SK-N-DZ (cell line): Measurements from ENCODE around the gene OR10G4. TPM values are rescaled to one million over a fixed set of nuclear protein-coding genes. Genes with fewer than 3 reads are reported as not detected.
"Not testable (repeated sequence)": the region's sequence is repeated elsewhere in the genome, so short reads cannot be mapped to it uniquely, and the experiment has no call there.

Experiments used
- DNase-seq: peaks from one replicate; pipeline ENCODE4 v3.0.0-alpha.2; 2015; ENCODE audit warnings: low spot score
- polyA plus RNA-seq, 2 experiments: library from polyadenylated mRNA; depleted of rRNA; stranded (reverse); fragments of >200 nt; gene quantifications; 2 replicates each; pipeline ENCODE4 v1.2.3, GENCODE V29; 2014

The OR10G4 gene, protein sequence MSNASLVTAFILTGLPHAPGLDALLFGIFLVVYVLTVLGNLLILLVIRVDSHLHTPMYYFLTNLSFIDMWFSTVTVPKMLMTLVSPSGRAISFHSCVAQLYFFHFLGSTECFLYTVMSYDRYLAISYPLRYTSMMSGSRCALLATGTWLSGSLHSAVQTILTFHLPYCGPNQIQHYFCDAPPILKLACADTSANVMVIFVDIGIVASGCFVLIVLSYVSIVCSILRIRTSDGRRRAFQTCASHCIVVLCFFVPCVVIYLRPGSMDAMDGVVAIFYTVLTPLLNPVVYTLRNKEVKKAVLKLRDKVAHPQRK
- polyA plus RNA-seq (2014; cell fraction: cytosol; rRNA removed) = not detected in 2 replicates
- polyA plus RNA-seq (2014; cell fraction: nucleus; rRNA removed) = not detected in 2 replicates

DNA sequence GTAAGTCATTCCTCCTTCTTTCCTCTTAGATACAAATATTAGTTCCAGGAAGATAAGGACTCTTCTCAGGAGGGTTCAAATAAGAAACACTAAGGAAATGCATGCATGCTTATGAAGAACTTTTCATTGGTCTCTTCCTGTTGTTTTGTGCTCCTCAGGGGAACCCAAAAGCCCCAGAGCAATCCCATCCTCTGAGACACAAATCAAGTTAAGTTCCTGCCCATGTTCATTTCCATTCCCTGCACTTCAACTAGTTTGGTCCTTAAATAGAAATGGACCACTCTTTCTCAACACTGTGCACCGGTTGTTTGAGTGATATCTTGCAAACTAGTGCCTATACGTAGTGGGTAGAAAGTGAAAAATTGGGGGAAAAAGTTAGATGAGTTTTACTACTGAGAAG lies at the start of gene OR10G4:
Gene OR10G4, plus strand, starts transcription at position 301 of the 400 bp plus-strand sequence. CDS start 2,578 bp downstream, outside the sequence.
- DNase-seq = no peak

DNA sequence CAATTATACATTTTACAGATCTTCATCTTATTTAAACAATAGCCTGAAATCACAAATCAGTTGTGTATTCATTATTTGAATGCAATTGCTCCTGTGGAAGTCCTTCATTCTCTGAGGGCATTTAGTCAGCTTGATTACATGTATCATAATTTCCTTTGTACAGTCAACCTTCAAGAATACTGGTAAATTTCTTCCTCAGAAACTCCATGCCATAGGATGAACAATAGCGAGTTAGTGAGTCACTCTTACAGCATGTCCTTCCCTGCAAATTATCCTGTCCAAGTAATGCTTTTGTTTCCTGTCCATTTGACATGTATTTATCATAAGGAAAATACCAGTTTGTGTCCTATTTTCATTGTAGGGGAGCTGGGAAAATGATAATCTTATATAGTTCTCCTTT lies 39.0 kb upstream of the OR10G4 start:
- no peak for DNase-seq

DNA sequence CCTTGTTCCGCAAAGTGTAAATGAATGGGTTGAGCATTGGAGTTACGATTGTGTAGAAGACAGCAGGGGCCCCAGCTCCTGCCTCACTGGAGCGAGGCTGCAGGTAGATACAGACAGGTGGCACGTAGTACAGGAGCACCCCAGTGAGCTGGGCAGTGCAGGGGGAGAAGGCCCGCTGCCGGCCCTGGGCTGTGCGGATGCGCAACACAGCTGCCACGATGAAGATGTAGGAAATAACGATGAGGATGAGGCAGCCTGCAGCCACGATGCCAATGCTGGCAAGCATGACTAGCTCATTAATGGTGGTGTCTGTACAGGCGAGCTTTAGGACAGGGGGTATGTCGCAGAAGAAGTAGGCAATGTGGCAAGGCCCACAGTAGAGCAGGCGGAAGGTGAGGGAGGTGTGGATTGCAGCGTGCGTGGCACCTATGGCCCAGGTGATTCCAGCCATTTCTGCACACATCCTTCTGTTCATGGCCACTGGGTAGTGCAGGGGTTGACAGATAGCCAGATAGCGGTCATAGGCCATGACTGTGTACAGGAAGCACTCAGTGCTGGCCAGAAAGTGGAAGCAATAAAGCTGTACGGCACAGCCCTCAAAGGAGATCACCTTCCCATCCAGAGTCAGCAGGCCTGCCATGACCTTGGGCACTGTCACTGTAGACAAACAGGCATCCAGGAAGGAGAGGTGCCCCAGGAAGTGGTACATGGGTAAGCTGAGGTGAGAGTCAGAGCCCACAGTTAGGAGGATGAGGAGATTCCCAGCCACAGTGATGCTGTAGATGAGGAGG lies 35.8 kb upstream of the OR10G4 start:
- DNase-seq = no peak

DNA sequence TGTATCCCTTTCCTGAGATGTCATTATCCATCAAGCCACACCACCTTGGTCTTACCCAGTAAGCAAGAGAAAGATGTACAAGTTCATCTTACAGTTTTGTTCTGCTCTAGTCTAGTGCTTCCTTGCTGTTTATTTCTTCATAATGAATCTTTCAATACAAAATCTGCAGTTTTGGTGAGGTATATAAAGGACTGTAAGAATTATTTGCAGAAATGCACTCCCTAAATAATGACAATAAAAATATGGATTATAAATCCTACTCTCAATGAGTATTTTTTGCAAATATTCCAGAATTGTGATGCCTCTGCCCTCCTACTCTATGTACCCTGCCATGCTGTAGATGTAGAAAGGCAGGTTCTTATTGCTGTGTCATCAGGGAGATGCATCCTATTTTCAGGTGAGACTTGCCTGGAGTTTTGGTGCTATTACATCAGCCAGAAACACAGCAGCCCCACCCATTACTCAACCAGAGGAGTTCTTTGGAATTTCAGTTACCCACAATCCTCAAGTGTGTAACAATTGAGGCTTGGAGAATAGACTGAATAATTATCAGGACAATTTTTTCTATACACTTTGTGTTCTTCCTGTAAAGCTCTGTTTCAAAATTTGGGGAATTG lies 35.0 kb upstream of the OR10G4 start, which contains the start of gene OR10S1:
Gene OR10S1, minus strand, starts transcription at position 51 of the 617 bp plus-strand sequence. CDS start 117 bp downstream, outside the sequence.
- DNase-seq = no peak

DNA sequence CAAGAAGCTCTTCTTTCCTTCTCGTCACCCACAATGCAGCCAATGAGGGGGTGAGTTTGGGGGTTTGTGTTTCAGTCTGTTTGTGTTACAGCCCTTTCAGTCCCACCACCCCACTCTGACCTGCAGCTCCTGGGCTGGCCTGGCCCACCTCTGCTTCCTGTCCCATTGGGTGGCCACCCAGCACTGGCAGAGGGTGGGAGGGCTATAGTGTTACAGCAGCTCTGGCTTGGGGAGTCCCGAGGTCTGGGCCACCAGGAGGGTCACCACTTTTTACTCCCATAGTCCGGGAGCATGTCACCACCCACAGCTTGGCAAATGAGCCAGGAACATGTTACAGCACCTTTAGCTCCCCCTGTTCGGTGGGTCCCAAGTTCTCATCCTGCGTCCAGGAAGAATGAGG lies 33.5 kb upstream of the OR10G4 start:
- DNase-seq = no peak

DNA sequence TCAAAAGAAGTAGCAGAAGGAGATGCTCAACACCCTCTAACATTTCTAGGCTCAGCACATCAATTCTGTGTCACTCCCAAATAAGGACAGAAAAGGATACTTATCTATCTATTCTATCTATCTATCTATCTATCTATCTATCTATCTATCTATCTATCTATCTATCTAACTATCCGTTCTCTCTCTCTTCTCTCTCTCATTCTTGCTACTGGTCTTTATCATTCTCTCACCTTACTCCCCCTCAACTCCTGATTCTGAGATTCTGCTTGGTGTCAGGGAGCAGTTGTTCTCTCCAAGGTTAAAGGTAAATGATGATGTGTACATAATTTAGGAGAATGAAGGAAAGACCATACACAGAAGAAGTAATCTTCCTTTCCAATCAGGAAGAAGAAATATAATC lies 17.7 kb upstream of the OR10G4 start, which contains the start of gene OR10G6:
Gene OR10G6, minus strand, starts transcription at position 43 of the 400 bp plus-strand sequence. Its CDS starts 0 bp downstream, at position 43.
- no peak for DNase-seq

DNA sequence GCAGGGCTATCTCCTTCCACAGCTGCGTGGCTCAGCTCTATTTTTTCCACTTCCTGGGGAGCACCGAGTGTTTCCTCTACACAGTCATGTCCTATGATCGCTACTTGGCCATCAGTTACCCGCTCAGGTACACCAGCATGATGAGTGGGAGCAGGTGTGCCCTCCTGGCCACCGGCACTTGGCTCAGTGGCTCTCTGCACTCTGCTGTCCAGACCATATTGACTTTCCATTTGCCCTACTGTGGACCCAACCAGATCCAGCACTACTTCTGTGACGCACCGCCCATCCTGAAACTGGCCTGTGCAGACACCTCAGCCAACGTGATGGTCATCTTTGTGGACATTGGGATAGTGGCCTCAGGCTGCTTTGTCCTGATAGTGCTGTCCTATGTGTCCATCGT lies 3.0 kb downstream of the OR10G4 start:
- not testable (repeated sequence) for DNase-seq

DNA sequence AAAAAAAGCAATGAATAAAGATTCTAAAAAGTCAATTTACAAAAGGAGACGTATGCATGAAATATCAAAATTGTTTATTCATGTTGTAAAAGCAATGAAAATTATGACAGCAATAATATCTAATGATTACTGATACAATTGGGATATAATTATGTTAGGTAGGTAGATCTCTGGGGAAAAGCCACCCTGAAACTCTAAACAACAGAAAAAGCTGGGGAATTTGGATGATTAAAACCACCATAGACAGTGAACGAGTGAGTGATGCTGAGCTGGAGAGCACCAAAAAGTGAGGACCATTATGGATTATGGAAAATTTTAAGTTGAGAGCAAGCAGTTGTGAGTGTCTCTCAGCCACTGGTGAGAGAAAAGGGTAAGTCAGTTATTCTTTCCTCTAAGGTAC lies 13.7 kb downstream of the OR10G4 start, which contains the start of gene OR10G8:
Gene OR10G8, plus strand, starts transcription at position 301 of the 400 bp plus-strand sequence. CDS start 2,825 bp downstream, outside the sequence.
- DNase-seq = no peak

DNA sequence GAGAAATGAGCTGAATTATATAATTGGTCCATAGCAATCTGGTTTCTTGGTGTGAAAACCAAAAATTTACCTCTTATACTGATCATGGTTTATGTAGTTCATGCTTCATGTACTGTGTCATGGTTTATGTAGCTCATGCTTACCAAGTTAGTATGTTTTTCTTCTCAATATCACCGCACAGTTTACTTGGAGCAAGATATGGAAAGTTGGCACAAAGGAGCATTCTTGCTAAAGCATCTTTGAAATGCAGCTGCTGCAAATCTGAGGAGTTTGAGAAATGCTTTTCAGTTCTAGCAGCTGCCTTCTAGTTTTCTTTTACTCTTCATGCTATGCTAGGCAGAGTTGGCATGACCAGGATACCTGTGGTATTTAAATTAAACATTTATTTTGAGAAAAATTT lies 23.9 kb downstream of the OR10G4 start:
- DNase-seq = no peak

DNA sequence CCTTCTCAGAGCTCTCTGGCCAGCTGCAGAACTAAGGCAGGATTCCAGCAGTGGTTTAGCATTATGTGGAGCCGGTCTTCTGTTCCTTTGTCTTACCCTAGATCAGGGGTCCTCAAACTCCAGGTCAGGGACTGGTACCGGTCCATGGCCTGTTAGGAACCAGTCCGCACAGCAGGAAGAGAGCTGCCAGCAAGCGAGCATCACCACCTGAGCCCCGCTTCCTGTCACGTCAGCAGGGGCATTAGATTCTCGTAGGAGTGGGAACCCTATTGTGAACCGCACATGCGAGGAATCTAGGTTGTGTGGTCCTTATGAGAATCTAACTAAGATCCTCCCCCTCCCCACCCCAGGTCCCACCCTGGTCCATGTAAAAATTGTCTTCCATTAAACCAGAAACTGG lies 26.8 kb downstream of the OR10G4 start:
- no peak for DNase-seq

DNA sequence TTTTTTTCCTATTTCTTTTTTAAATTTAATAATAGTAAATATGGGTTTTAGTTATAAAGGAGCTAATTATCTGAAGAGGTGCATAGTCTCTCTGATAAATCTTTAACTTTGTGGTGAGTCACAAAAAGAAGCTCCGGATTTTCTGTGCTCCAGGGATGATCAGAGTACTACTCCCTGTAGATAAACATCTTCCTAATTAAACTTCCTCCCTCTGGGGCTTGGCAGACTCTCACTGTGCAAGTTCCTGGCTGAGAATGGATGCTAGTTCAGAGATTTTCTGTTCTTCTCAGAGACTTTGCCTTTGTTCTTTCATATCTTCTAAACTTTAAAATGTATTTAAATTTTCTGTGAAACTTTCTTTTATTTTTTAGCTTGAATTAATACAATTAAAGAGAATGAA lies 28.5 kb downstream of the OR10G4 start, which contains the start of gene OR10G7:
Gene OR10G7, minus strand, starts transcription at position 72 of the 400 bp plus-strand sequence. CDS start 2,324 bp downstream, outside the sequence.
- no peak for DNase-seq

DNA sequence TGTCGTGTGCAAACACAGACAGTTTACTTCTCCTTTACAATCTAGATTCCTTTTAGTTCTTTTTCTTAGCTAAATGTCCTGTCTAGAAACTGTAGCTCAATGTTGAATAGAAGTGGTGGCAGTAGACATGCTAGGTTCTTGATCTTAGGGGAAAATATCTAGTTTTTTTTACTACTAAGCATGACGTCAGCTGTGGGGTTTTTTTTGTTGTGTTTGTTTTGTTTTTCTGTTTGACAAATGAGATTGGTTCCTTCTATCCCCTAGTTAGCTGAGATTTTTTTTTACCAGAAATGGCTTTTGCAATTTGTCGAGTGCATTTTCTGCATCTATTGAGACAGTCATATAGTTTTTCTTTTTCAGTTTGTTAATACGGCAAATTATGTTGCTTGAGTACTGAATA lies 30.6 kb downstream of the OR10G4 start:
- no peak for DNase-seq

DNA sequence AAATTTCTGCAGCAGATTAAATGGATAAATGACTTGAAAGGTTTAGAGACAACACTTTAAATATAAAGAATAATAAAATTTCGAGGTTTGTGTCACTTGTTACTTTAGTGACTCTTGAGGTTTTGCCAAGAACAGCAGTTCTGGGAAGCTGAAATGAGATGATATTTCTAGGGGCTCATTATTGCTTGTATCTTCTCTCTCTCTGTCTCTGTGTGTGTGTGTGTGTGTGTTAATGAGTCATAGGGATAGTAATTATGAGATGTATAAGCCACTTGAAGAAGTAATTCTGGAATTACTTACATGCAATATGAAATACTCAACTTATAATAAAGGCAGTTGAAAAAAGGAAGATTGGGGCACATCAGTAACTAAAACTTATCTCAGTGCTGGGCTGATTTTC lies 38.0 kb downstream of the OR10G4 start:
- DNase-seq = no peak

DNA sequence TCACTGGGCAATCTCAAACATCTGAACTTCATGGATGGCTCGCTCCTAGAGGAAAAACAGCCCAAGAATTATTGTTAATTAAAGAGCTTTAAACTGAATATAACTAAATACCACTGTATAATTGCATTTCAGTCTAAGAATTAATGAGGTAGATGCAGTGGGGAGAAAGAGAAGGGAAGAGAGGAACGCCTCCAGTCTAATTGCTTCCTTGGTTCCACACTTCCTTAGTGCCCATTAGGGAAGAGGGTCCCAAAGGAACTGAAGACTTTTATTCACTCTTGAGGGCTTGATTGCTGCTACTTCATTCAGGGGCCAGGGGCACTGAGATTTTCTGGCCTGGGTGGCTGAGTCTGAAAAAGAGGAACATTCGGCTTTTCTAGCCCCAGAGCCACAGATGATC lies 40.2 kb downstream of the OR10G4 start:
- DNase-seq = no peak
